IMR-90 (cell line): Measurements from ENCODE around the gene MERTK. TPM values are rescaled to one million over a fixed set of nuclear protein-coding genes. Genes with fewer than 3 reads are reported as not detected.

Experiments
- ATAC-seq: fragments of 200-7000 bp; cut with Tn5 transposase; 2 replicates; pipeline ENCODE4 v1.9.1; 2020; ENCODE audit warnings: low read depth, mild to moderate bottlenecking, moderate library complexity
- BruUV-seq: library from RNA; stranded (reverse); fragments of 400-500 nt; replicated peaks from 2 replicates; lab custom pipeline; 2021; lab: Mats Ljungman, UMichigan
- CTCF ChIA-PET: fragments of 300-600 bp; formaldehyde crosslinking; extraction: SDS; loops from one replicate; lab custom pipeline; 2021; ENCODE audit warnings: antibody characterized with exemption; lab: Yijun Ruan, JAX
- POLR2A ChIA-PET: fragments of 300-600 bp; sonication (Branson Sonifier 250); formaldehyde crosslinking; loops from one replicate; lab custom pipeline; 2022; ENCODE audit warnings: antibody characterized with exemption; ENCODE audit not compliant: unreplicated experiment; lab: Charles Lee
- DNase-seq: peaks from one replicate; pipeline ENCODE4 v3.0.0; 2013
- H2AFZ ChIP-seq: replicated peaks from 2 replicates; pipeline ENCODE3; 2013; ENCODE audit warnings: low read length, mild to moderate bottlenecking; ENCODE audit not compliant: poor library complexity
- H2AK5ac ChIP-seq: 2 replicates; pipeline ENCODE4 v1.6.1; 2013; ENCODE audit warnings: low read depth, low read length, inconsistent platforms
- H2AK9ac ChIP-seq: replicated peaks from 2 replicates; pipeline ENCODE3; 2013; ENCODE audit warnings: mild to moderate bottlenecking, low read depth, low read length, moderate library complexity; ENCODE audit not compliant: poor library complexity
- H2BK120ac ChIP-seq: 2 replicates; pipeline ENCODE4 v1.6.1; 2013; ENCODE audit warnings: low read depth, low read length, inconsistent platforms
- H2BK15ac ChIP-seq: 3 replicates; pipeline ENCODE4 v1.6.1; 2013; ENCODE audit warnings: low read depth, low read length, inconsistent platforms
- H2BK20ac ChIP-seq: 2 replicates; pipeline ENCODE4 v1.6.1; 2013; ENCODE audit warnings: low read depth, mild to moderate bottlenecking, inconsistent platforms, low read length, moderate library complexity
- H2BK5ac ChIP-seq: 2 replicates; pipeline ENCODE4 v1.6.1; 2013; ENCODE audit warnings: mild to moderate bottlenecking, low read depth, low read length, inconsistent platforms; ENCODE audit not compliant: poor library complexity, severe bottlenecking
- H3K14ac ChIP-seq: replicated peaks from 2 replicates; pipeline ENCODE4 v1.6.1; 2013; ENCODE audit warnings: low read depth, low read length, inconsistent platforms
- H3K18ac ChIP-seq: 2 replicates; pipeline ENCODE4 v1.6.1; 2013; ENCODE audit warnings: low read depth, low read length, control low read depth
- H3K23ac ChIP-seq: 2 replicates; pipeline ENCODE4 v1.6.1; 2013; ENCODE audit warnings: low read depth, low read length, inconsistent platforms
- H3K27ac ChIP-seq: 2 replicates; pipeline ENCODE4 v1.5.1; 2013; ENCODE audit warnings: mild to moderate bottlenecking, control low read depth, low read length; ENCODE audit not compliant: insufficient read depth
- H3K27me3 ChIP-seq: 2 replicates; pipeline ENCODE4 v1.6.1; 2013; ENCODE audit warnings: low read length; ENCODE audit not compliant: control insufficient read depth, insufficient read depth
- H3K36me3 ChIP-seq: 2 replicates; pipeline ENCODE4 v1.6.1; 2013; ENCODE audit warnings: low read length, mixed read lengths; ENCODE audit not compliant: control insufficient read depth, insufficient read depth
- H3K4ac ChIP-seq: 2 replicates; pipeline ENCODE4 v1.6.1; 2013; ENCODE audit warnings: low read depth, low read length, inconsistent platforms
- H3K4me1 ChIP-seq: 2 replicates; pipeline ENCODE4 v1.6.1; 2013; ENCODE audit warnings: low read length, mixed read lengths; ENCODE audit not compliant: control insufficient read depth, insufficient read depth
- H3K4me2 ChIP-seq: 2 replicates; pipeline ENCODE4 v1.6.1; 2013; ENCODE audit warnings: low read depth, mild to moderate bottlenecking, control low read depth, low read length, moderate library complexity
- H3K4me3 ChIP-seq: 2 replicates; pipeline ENCODE4 v1.5.1; 2013; ENCODE audit warnings: low read depth, mild to moderate bottlenecking, control low read depth, low read length, moderate library complexity; ENCODE audit not compliant: insufficient read depth
- H3K56ac ChIP-seq: 2 replicates; pipeline ENCODE4 v1.6.1; 2013; ENCODE audit warnings: low read length, inconsistent platforms; ENCODE audit not compliant: insufficient read depth; ENCODE audit errors: extremely low read depth
- H3K79me1 ChIP-seq, 2 experiments: 2 replicates each; pipeline ENCODE4 v1.6.1; 2013; ENCODE audit warnings: low read length in 2 of 2, inconsistent platforms in 1 of 2, low read depth in 1 of 2
- H3K9ac ChIP-seq: 2 replicates; pipeline ENCODE4 v1.6.1; 2013; ENCODE audit warnings: low read depth, low read length, control low read depth
- H3K9me1 ChIP-seq: 2 replicates; pipeline ENCODE4 v1.6.1; 2013; ENCODE audit warnings: low read length, inconsistent platforms; ENCODE audit not compliant: insufficient read depth
- H3K9me3 ChIP-seq: 2 replicates; pipeline ENCODE4 v1.6.1; 2013; ENCODE audit warnings: low read length; ENCODE audit not compliant: control insufficient read depth, insufficient read depth
- H4K20me1 ChIP-seq: 2 replicates; pipeline ENCODE4 v1.6.1; 2013; ENCODE audit warnings: low read length, inconsistent platforms; ENCODE audit not compliant: insufficient read depth
- H4K5ac ChIP-seq: 2 replicates; pipeline ENCODE4 v1.6.1; 2013; ENCODE audit warnings: mild to moderate bottlenecking, low read depth, low read length, control low read depth
- H4K8ac ChIP-seq, 2 experiments: 2 replicates each; pipeline ENCODE4 v1.6.1; 2013; ENCODE audit warnings: low read depth in 2 of 2, low read length in 2 of 2, control low read depth in 1 of 2, inconsistent platforms in 1 of 2
- H4K91ac ChIP-seq: 2 replicates; pipeline ENCODE4 v1.6.1; 2013; ENCODE audit warnings: low read depth, low read length, inconsistent platforms; ENCODE audit not compliant: insufficient read depth
- BHLHE40 ChIP-seq: fragments of 150-350 bp; IDR thresholded peaks from 2 replicates; pipeline ENCODE4 v1.6.1; 2016; ENCODE audit warnings: mild to moderate bottlenecking, low read depth, low read length
- CEBPB ChIP-seq: IDR thresholded peaks from 2 replicates; pipeline ENCODE4 v1.6.1; 2012; ENCODE audit warnings: low read depth, low read length, improper control_type of control experiment
- CHD1 ChIP-seq: IDR thresholded peaks from 2 replicates; pipeline ENCODE4 v1.6.1; 2012; ENCODE audit warnings: low read depth, low read length, improper control_type of control experiment
- FOS ChIP-seq: fragments of 150-350 bp; IDR thresholded peaks from 2 replicates; pipeline ENCODE4 v1.6.1; 2016; ENCODE audit warnings: low read depth, low read length
- MAFK ChIP-seq: IDR thresholded peaks from 2 replicates; pipeline ENCODE4 v1.6.1; 2012; ENCODE audit warnings: low read depth, low read length, improper control_type of control experiment
- MAZ ChIP-seq: IDR thresholded peaks from 2 replicates; pipeline ENCODE4 v1.6.1; 2012; ENCODE audit warnings: low read depth, mild to moderate bottlenecking, low read length, improper control_type of control experiment, moderate library complexity, borderline replicate concordance
- MXI1 ChIP-seq: IDR thresholded peaks from 2 replicates; pipeline ENCODE4 v1.6.1; 2012; ENCODE audit warnings: low read depth, mild to moderate bottlenecking, low read length, moderate library complexity, borderline replicate concordance
- NFE2L2 ChIP-seq: fragments of 150-350 bp; IDR thresholded peaks from 2 replicates; pipeline ENCODE4 v1.6.1; 2016; ENCODE audit warnings: low read depth, mild to moderate bottlenecking, low read length
- POLR2A ChIP-seq: IDR thresholded peaks from 2 replicates; pipeline ENCODE4 v1.6.1; 2012; ENCODE audit warnings: mild to moderate bottlenecking, low read depth, low read length
- RAD21 ChIP-seq: IDR thresholded peaks from 2 replicates; pipeline ENCODE4 v1.6.1; 2012; ENCODE audit warnings: low read length, improper control_type of control experiment
- RCOR1 ChIP-seq: IDR thresholded peaks from 2 replicates; pipeline ENCODE4 v1.6.1; 2012; ENCODE audit warnings: mild to moderate bottlenecking, low read length, improper control_type of control experiment; ENCODE audit not compliant: insufficient replicate concordance
- RFX5 ChIP-seq: IDR thresholded peaks from 2 replicates; pipeline ENCODE4 v1.8.0; 2012; ENCODE audit warnings: low read depth, mild to moderate bottlenecking, low read length, moderate library complexity
- SMC3 ChIP-seq: fragments of 150-350 bp; IDR thresholded peaks from 2 replicates; pipeline ENCODE4 v1.6.1; 2016; ENCODE audit warnings: low read depth, mild to moderate bottlenecking, antibody characterized with exemption, low read length, moderate library complexity
- WGBS, 2 experiments: methylation state at CpG; one replicate each; pipeline versions ENCODE4 v1.1.5 to v1.1.7; 2013; ENCODE audit warnings: missing lambda C conversion rate in 2 of 2; ENCODE audit not compliant: insufficient read length in 1 of 2; ENCODE audit errors: extremely low coverage in 2 of 2; 5-methylcytosine and 5-hydroxymethylcytosine counted together
- dilution Hi-C: fragments of 300-500 bp; cut with HindIII; formaldehyde crosslinking; loops from one replicate; pipeline ENCODE4 v1.14.3; 2018; ENCODE audit warnings: low sequenced_read_pairs; ENCODE audit not compliant: unreplicated experiment
- in situ Hi-C: fragments of 300-500 bp; cut with MboI; formaldehyde crosslinking; loops from 3 replicates; pipeline ENCODE4 v1.14.3; 2019; ENCODE audit warnings: low sequenced_read_pairs, inconsistent platforms, mixed read lengths
- intact Hi-C: fragments of 100-400 bp; cut with micrococcal nuclease; formaldehyde crosslinking; loops from 2 replicates; pipeline ENCODE4 v1.10.0; 2022
- polyA plus RNA-seq, 3 experiments: library from polyadenylated mRNA; depleted of rRNA; stranded (reverse); fragments of >200 nt; gene quantifications; 2 replicates each; pipeline ENCODE4 v1.2.3, GENCODE V29; 2012; ENCODE audit warnings: low replicate concordance in 1 of 3
- total RNA-seq: library from RNA; depleted of rRNA; stranded (reverse); fragments of >200 nt; gene quantifications from 2 replicates; pipeline ENCODE4 v1.2.3, GENCODE V29; 2012
- TF ChIP-seq, protein P1 (sequence below): conservative IDR thresholded peaks from 2 replicates; pipeline ENCODE4 v1.5.1; 2012; ENCODE audit warnings: mild to moderate bottlenecking, low read depth, low read length, improper control_type of control experiment
- TF ChIP-seq, protein P2 (sequence below): fragments of 150-350 bp; IDR thresholded peaks from 2 replicates; pipeline ENCODE4 v1.6.1; 2017; ENCODE audit warnings: mild to moderate bottlenecking, antibody characterized with exemption, low read length, low read depth
- TF ChIP-seq, protein P3 (sequence below): fragments of 150-350 bp; IDR thresholded peaks from 2 replicates; pipeline ENCODE4 v1.6.1; 2016; ENCODE audit warnings: low read depth, mild to moderate bottlenecking, low read length, moderate library complexity, borderline replicate concordance

Gene MERTK
- total and polyA plus RNA-seq, 2 of the 4 experiments (the other 2 are of a cell fraction): 0.36 to 0.62 TPM

- DNase-seq (no peak), ATAC-seq (no peak)
- no peak overlapping the region for H3K14ac ChIP-seq
- H3K4me1 ChIP-seq: no peaks in the 10 kb centered on the region
- H4K91ac ChIP-seq: no peak overlapping the region
- no peak overlapping the region for H2AK9ac ChIP-seq
- H2BK15ac ChIP-seq: no peak overlapping the region
- TF ChIP-seq MXI1 (no peak), NFE2L2 (no peak), MAFK (no peak), RCOR1 (no peak), RAD21 (no peak), MAZ (no peak), POLR2A (no peak), CHD1 (no peak), CEBPB (no peak), BHLHE40 (no peak), RFX5 (no peak), SMC3 (no peak), FOS (no peak)
- TF ChIP-seq, protein P1, sequence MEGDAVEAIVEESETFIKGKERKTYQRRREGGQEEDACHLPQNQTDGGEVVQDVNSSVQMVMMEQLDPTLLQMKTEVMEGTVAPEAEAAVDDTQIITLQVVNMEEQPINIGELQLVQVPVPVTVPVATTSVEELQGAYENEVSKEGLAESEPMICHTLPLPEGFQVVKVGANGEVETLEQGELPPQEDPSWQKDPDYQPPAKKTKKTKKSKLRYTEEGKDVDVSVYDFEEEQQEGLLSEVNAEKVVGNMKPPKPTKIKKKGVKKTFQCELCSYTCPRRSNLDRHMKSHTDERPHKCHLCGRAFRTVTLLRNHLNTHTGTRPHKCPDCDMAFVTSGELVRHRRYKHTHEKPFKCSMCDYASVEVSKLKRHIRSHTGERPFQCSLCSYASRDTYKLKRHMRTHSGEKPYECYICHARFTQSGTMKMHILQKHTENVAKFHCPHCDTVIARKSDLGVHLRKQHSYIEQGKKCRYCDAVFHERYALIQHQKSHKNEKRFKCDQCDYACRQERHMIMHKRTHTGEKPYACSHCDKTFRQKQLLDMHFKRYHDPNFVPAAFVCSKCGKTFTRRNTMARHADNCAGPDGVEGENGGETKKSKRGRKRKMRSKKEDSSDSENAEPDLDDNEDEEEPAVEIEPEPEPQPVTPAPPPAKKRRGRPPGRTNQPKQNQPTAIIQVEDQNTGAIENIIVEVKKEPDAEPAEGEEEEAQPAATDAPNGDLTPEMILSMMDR: no peak
- TF ChIP-seq, protein P2, sequence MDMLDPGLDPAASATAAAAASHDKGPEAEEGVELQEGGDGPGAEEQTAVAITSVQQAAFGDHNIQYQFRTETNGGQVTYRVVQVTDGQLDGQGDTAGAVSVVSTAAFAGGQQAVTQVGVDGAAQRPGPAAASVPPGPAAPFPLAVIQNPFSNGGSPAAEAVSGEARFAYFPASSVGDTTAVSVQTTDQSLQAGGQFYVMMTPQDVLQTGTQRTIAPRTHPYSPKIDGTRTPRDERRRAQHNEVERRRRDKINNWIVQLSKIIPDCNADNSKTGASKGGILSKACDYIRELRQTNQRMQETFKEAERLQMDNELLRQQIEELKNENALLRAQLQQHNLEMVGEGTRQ: no peak
- TF ChIP-seq, protein P3, sequence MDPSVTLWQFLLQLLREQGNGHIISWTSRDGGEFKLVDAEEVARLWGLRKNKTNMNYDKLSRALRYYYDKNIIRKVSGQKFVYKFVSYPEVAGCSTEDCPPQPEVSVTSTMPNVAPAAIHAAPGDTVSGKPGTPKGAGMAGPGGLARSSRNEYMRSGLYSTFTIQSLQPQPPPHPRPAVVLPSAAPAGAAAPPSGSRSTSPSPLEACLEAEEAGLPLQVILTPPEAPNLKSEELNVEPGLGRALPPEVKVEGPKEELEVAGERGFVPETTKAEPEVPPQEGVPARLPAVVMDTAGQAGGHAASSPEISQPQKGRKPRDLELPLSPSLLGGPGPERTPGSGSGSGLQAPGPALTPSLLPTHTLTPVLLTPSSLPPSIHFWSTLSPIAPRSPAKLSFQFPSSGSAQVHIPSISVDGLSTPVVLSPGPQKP: no peak
- no peaks in the 10 kb centered on the region for H3K79me1 ChIP-seq
- no peaks in the 10 kb centered on the region for H4K20me1 ChIP-seq
- no peaks in the 10 kb centered on the region for H3K36me3 ChIP-seq
- H2BK120ac ChIP-seq: no peak overlapping the region
- ChIA-PET CTCF (no interaction called here), POLR2A (no interaction called here)
- no peak overlapping the region for H4K5ac ChIP-seq
- WGBS, 2 experiments: no CpG with 5 or more reads among the region's 2 CpGs
- H3K23ac ChIP-seq: no peak overlapping the region
- H2AK5ac ChIP-seq: no peak overlapping the region
- peaks cover 2% of the 10 kb centered on the region for H3K9me3 ChIP-seq
- H3K9ac ChIP-seq: no peak overlapping the region
- peaks cover 10% of the 10 kb centered on the region for H3K27me3 ChIP-seq
- no peak overlapping the region for H4K8ac ChIP-seq
- H3K56ac ChIP-seq: no peak overlapping the region
- H3K27ac ChIP-seq: no peak overlapping the region
- in situ Hi-C loops (no loop called here), intact Hi-C loops (no loop called here), dilution Hi-C loops (no loop called here)
- H3K4me3 ChIP-seq: no peak overlapping the region
- no peak overlapping the region for H3K18ac ChIP-seq
- H2AFZ ChIP-seq: no peak overlapping the region
- BruUV-seq: no TSS peak
- H3K9me1 ChIP-seq: no peaks in the 10 kb centered on the region
- H3K4me2 ChIP-seq: no peak overlapping the region
- no peak overlapping the region for H2BK5ac ChIP-seq
- no peak overlapping the region for H3K4ac ChIP-seq
- H2BK20ac ChIP-seq: no peak overlapping the region
Observed at GRCh38 chr2:111981666-111982065, 83.3 kb downstream of the MERTK start.
